ENCODE measurements around the gene ALOXE3. TPM values are rescaled to one million over a fixed set of nuclear protein-coding genes. Genes with fewer than 3 reads are reported as not detected.

The ALOXE3 gene
- 2.3 and 3.1 TPM in 2 replicates for total RNA-seq

DNA sequence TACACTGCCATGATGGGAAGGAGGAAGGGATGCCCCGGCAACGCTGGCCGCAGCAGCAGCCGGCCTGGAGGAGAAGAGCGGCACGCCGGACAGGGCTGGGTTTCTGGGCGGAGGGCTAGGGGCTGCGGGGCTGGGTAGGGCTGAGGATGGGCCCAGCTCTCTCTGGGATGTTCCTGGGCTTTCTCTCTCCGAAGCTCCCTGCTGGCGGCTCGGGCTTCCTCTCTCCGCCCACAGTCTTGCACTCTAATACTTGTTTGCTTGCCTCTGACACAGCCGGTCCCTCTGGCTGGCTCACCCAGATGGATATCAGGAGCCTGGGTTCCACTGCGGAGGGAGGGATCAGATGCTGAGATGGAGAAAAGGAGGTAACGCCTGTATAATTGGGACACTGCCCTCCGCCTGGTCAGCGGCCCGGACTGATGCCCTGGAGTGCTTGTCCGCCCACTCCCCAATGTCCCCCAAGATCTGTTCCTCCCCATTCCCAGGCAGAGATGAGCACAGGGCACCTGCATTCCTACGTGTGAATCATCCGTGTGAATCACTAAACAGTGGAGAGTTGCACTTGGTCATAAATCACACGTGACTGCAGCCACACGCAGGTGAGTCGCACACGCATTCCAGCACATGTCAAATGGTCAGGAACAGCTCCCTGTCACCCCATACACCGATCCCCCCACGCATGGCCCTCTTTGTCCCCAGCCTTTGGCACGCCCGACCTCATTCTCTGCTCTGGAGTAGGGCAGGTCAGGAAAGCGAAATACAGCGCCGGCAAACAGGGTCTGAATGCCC is at the start of gene ALOXE3:
Gene ALOXE3 (minus strand): TSS at position 535 of the 789 bp plus-strand sequence. CDS start 524 bp downstream, at position 11.

DNA sequence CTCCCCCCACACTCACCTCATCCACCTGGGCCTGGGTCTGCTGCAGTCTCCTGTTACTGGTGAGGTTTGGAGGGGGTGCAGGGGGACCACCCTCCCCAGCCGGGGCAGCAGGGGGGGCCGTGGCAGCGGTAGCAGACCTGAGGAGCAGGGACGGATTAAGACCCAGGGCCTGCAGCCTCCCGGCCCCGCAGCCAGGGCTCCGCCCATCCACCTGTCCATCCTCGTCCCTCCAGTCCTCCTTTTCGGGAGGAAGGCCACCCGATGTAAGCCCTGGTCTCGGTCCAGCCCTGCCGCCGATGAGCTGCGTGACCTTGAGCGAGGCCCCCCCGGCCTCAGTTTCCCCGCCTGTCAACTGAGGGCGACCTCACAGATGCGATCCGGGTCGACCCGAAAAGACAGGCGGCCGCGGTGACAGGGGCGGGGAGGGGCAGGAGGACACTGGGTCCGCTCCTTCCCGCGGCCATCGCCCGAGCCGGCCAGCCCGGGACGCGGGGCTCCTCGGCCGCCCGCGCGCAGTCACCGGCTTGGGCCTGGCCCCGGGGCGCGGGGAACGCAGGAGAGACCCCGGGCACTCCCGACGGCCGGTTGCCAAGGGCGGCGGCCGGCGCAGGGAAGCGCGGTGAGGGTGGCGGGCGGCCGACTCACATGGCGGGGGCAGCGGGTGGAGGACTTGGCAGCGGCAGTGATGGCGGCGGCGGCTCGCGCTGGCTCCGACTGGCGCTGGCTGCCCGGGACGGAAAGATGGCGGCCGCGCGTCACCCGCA is 44.1 kb upstream of the ALOXE3 start, which contains the start of gene VAMP2:
Gene VAMP2 (minus strand): TSS at position 716 of the 764 bp plus-strand sequence. CDS start 69 bp downstream, at position 647.

DNA sequence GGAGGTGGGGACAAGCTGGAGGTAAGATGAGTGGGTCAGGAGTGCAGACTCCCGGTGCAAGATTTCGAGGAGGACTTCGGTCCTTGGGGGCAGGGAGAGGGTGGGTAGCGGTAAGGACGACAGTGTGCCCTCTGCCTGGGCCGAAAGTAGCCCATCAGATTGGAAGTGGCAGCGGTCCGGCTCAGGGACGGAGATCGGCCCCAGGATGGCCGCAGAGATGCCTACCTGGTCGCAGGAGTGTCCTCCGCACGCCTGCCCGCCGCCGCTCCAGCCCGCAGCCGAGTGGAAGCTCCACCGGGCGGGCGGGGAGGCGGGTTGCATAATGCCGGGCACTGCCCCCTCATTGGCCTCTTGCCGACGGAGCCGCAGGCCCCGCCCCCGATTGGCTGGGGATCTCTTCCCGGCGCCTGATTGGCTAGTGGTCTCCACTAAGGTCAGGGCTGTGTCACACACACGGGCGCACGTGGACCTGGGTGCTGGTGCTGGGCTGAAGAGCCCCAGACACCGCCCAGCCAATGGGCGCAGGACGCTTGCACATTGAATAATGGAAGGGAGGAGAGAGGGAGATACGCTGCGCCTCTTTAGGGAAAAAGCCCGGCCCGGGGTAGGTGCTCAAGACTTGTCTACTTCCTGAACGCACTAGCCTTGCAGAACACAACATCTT is 33.9 kb upstream of the ALOXE3 start, which contains the start of gene PER1:
Gene PER1 (minus strand): TSS at position 293 of the 664 bp plus-strand sequence. CDS start 1,698 bp downstream, outside the sequence.

DNA sequence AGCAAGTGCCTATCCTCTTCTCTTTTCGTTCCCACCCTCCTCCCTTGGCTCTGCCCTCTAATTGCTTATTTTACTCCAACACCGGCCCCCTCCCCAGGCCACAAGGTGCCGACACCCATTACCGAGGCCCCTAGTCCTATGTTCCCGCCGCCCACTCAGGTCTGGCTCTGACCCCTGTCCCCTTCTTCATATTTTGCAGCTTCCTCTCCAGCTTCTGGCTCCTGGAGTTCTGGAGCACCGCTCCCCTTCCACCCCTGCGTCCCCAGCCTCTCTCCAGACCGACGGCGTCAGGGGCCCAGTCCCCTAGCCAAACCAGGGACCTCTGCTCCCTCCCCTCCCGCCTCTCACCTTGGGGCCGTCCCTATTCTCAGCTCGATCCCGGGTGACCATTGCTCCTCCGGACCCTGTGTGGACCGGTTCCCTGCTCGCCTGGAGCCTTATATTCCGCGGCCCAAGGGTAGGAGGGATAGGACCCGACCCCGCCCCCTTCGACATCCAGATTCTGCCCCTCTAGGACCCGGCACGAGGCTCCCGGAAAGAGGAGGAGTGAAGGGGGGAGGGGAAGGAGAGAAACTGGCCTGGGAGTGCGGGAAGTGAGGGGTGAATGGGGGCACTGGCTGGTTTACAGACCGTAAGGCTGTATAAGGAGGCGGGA is 5.5 kb upstream of the ALOXE3 start, which contains the start of gene HES7:
Gene HES7 (minus strand): TSS at position 412 of the 655 bp plus-strand sequence. CDS start 22 bp downstream, at position 390.

DNA sequence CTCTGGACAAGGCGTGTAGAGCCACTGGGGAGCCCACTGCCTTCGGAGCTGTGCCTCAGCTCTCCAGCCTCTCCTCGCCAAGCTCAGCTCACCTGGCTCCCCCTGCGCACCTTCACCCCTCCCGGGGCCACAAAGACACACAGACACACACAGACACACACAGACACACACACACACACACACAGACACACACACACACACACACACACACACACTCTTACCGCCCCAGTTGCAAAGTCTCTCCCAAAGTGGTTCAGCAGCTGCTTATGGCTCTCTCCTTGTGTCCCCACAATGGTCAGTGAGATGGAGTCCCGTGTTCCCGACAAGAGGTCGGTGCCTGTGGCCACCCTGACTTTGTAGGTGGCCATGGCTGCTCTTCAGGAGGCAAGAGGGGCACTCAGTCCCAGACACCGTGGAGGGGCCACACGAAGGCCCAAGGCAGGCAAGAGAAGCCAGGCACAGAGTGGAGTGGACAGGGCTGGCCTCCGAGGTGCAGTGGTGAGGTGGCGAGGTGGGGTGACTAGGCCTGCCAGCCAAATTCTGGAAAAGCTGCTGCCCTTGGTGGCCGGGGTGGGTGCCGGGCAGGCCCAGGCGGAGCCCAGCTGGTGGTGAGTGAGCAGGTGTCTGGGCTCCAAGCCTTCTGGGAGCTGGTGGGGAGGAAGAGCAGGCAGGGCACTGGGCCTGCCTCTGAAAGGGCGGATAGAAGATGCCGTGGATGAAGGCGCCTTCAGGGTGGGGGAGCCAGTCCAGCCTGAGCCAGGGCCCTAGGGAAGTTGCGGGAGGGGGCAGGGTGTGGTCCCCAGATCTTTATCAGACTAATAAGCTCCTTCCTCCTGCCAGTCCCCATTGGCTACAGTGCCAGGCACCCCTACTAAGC is 31.0 kb downstream of the ALOXE3 start, which contains the start of gene ALOX12B:
Gene ALOX12B (minus strand): TSS at position 642 of the 877 bp plus-strand sequence. CDS start 274 bp downstream, at position 368.

Other genes starting within 250 kb of the ALOXE3 start
- gene CHD3, start 229.7 kb downstream of the ALOXE3 start, total RNA-seq: 62.2 and 167 TPM in 2 replicates
- 12.6 and 15.2 TPM in 2 replicates for gene RNF227, start 202.2 kb downstream of the ALOXE3 start, total RNA-seq
- gene KCNAB3, start 188.7 kb downstream of the ALOXE3 start, total RNA-seq: under 0.01 and 0.21 TPM in 2 replicates
- gene TRAPPC1, start 186.6 kb downstream of the ALOXE3 start, total RNA-seq: 26.7 and 47.7 TPM in 2 replicates
- 12.0 and 18.7 TPM in 2 replicates for gene CNTROB, start 186.3 kb downstream of the ALOXE3 start, total RNA-seq
- 0.28 TPM in 1 of 2 replicates, not detected in the other for gene GUCY2D, start 115.9 kb downstream of the ALOXE3 start, total RNA-seq
- gene ALOX15B, start 79.5 kb downstream of the ALOXE3 start, total RNA-seq: 20.8 and 72.9 TPM in 2 replicates
- 0.57 and 1.7 TPM in 2 replicates for gene ALOX12B, start 30.8 kb downstream of the ALOXE3 start, total RNA-seq
- gene HES7, start 5.6 kb upstream of the ALOXE3 start, total RNA-seq: 0.28 and 1.0 TPM in 2 replicates
- gene PER1, start 33.9 kb upstream of the ALOXE3 start, total RNA-seq: 28.0 and 74.1 TPM in 2 replicates
- 3.8 and 4.4 TPM in 2 replicates for gene VAMP2, start 44.4 kb upstream of the ALOXE3 start, total RNA-seq
- gene TMEM107, start 57.9 kb upstream of the ALOXE3 start, total RNA-seq: 17.7 and 18.1 TPM in 2 replicates
- 4.1 and 5.3 TPM in 2 replicates for gene BORCS6, start 71.7 kb upstream of the ALOXE3 start, total RNA-seq
- gene AURKB, start 92.1 kb upstream of the ALOXE3 start, total RNA-seq: under 0.01 and 0.21 TPM in 2 replicates
- gene CTC1, start 129.5 kb upstream of the ALOXE3 start, total RNA-seq: 4.8 and 9.1 TPM in 2 replicates
- gene PFAS, start 130.8 kb upstream of the ALOXE3 start, total RNA-seq: 11.3 and 13.7 TPM in 2 replicates
- gene RANGRF, start 170.2 kb upstream of the ALOXE3 start, total RNA-seq: 9.3 and 17.1 TPM in 2 replicates
- gene SLC25A35, start 176.9 kb upstream of the ALOXE3 start, total RNA-seq: 0.34 and 0.57 TPM in 2 replicates
- not detected in 2 replicates for gene ARHGEF15, start 191.7 kb upstream of the ALOXE3 start, total RNA-seq
- not detected in 2 replicates for gene ODF4, start 221.3 kb upstream of the ALOXE3 start, total RNA-seq

Data from nasal cavity respiratory epithelium epithelial cell of viscerocranial mucosa (primary cell).